GM20431 (cell line): ENCODE data around the gene PDPN.

Experiments used
- in situ Hi-C: fragments of 300-500 bp; cut with MseI, MboI; formaldehyde crosslinking; loops from one replicate; pipeline ENCODE4 v1.15.0; 2020; ENCODE audit warnings: low sequenced_read_pairs; ENCODE audit not compliant: unreplicated experiment

Gene PDPN

GRCh38 chr1:13607002-13607401 is 23.4 kb downstream of the PDPN start:
- in situ Hi-C loops = no loop called here

DNA sequence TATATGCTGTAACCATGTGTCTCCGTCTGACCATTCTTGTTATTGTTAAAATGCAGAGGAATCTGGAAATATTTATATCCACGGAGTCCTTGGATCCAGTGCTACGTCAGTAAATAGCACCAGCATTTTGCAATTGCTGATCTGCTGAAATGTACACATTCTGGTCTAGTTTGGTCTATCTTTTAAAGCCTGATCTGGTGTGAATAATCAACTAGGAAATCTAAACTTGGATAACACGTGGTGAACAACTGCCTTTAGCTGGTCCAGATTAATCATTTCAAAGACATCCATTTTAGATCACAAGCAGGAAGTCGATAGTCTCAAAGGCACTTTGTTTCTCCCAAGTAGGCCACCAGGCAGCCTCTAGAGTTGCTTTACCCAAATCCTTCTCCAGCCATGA is 32.6 kb downstream of the PDPN start:
- in situ Hi-C loops = no loop called here

DNA sequence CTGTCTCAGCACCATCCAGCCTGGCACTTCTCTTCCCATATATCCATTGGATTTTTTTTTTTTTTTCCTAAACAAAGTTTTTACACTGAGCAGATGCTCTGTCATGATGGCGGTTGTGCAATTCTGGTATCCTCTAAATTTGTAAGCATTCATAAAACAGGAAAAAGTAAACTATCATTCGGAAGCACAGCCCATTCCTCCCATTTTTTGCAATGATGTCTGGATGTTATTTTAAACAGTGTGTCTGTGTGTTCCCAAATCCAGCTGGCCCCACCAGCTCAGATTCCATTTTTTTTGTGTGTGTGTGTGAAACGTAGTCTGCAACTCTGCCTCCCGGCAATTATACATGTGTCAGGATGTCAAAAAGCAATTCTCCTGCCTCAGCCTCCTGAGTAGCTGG is 33.5 kb downstream of the PDPN start:
- in situ Hi-C loops = no loop called here

DNA sequence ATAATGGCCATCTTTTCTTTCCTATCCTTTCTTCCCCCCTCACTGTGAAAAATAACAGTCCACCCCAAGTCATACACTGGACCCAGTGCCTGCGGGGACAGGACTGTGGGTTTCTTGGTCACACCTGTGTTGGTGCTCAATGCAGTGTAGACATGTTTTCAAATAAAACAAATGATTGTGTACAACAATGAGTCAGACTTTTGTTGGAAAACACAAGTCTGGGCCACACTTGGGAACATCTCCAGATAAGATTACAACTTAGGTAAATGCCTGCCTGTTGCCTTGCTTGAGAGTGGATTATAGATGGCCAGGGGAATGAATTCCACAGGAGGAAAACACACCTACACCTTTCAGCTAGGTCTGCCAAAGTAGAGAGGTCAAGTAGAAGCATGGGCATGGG is 34.1 kb downstream of the PDPN start:
- in situ Hi-C loops = no loop called here

DNA sequence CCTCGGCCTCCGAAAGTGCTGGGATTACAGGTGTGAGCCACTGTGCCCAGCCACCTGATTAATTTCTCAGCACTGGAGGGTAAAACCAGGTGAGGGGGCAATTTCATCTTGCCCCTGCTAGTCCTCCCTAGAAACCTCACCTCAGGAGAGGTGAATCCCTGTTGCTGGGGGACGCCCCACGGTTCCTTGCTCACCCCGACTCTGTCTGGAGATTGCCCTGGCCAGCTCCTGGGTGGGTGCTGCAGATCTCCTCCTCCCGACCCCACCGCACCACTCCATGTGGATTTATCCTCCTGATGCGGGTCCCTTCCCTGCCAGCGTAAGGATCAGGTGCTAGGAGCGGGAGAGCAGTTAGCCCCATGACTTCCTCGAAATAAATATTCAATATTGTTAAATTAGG is 34.9 kb downstream of the PDPN start:
- in situ Hi-C loops = no loop called here

GRCh38 chr1:13619909-13620308 is 36.3 kb downstream of the PDPN start:
- in situ Hi-C loops = no loop called here

DNA sequence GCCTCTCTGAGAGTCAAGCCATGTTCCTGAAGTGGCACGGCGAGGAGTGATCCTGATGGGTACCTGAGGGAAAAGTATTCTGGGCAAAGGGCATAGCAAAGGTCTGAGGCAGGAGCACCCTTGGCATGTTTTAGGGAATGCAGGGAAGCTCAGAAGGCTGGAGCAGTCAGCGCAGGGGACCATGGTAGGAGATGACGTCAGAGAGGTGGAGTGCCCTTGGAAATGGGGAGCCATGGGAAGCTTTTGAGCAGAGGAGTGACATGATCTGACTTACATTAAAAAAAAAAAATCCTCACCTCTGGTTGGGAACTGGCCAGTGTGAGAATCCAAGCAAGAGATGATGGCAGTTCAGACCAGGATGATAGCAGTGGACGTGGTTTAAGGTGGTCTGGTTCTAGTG is 37.2 kb downstream of the PDPN start:
- in situ Hi-C loops = no loop called here

GRCh38 chr1:13622446-13622845 is 38.8 kb downstream of the PDPN start:
- in situ Hi-C loops = no loop called here

- in situ Hi-C loops = no loop called here
Observed at GRCh38 chr1:13623021-13623637, 39.5 kb downstream of the PDPN start.

GRCh38 chr1:13624526-13624925 is 40.9 kb downstream of the PDPN start:
- in situ Hi-C loops = no loop called here

DNA sequence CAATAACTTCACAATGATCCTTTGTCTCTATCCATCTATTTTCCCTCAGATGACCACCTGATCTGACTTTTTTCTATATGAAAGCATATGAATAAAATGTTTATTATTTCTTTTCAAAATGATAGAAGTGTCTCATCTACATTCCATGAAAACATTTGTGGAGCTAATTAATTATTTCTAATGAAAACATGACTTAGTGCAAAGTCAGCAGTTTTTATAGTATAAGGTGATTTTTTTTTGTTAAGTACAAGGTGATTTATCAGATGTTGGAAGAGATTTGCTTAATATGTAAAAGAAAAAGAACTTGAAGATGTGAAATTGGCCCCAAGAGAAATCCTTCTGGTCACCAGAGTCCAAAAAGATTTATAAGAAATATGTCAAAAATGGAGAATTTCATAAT is 43.5 kb downstream of the PDPN start:
- in situ Hi-C loops = no loop called here

DNA sequence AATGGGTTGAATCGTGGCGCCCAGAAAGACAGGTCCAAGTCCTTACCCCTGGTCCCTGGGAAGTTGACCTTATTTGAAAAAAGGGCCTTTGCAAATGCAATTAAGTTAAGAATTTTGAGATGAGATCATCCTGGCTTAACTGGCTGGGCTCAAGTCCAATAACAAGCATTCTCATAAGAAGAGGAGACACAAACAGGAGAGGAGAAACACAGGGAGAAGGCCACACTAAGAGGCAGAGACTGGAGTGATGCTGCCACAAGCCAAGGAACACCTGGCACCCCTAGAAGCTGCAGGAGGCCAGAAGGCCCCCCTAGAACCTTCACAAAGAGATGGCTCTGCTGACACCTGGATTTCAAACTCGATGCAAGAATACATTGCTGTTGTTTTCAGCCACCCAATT is 44.6 kb downstream of the PDPN start:
- in situ Hi-C loops = no loop called here

DNA sequence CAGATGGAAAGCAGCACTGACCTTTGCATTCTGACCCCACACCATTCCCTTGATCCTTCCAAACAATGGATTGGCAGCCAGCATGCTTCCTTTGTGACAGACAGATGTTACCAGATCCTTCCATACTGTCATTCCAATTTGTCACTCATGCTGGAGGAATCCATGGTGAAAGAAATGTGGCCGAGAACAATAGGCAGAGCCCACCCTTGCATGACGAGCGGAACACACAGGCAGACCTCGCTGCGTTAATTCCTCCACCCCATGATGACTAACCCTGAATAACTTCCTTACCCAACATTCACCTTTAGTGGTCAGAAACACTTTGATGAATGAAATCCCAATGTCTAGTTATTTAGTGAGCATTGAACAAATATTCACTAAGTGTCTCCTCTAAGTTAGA is 45.1 kb downstream of the PDPN start:
- in situ Hi-C loops = no loop called here

DNA sequence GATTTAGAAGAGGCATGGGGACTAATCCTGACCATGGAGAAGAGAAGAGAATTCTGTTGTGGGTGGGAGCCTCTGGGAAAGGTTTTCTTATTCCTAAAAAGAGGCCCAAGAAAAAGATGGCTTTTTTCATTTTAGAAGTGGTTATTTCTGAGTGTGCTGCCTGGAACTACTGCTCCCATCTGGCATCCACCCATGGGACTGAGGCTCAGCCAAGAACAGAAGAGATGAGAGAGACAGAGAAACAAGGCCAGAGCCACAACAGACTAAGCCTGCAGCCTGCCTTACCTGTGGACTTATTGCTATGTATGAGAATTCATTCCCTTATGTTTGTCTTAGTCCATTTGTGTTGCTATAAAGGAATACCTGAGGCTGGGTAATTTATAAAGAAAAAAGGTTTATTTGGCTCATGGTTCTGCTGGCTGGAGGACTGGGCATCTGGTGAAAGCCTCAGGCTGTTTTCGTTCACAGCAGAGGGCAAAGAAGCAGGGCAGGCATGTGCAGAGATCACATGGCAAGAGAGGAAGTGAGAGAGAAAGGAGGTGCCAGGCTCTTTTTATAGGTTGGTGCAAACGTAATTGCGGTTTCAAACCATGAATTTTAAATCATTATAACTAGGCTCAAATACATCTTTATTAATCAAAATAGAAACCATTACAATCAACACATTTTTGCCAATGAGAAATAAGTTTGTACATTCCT is 58.8 kb downstream of the PDPN start:
- in situ Hi-C loops = no loop called here

DNA sequence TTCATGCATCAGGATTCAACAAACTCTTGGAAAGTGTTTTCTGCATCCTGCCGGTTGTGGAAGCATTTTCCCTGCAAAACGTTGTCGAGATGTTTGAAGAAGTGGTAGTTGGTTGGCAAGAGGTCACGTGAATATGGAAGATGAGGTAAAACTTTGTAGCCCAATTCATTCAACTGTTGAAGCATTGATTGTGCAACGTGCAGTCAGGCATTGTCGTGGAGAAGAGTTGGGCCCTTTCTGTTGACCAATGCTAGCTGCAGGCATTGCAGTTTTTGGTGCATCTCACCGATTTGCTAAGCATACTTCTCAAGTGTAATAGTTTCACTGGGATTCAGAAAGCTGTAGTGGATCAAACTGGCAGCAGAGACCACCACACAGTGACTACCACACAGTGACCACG is 59.4 kb downstream of the PDPN start:
- in situ Hi-C loops = no loop called here

DNA sequence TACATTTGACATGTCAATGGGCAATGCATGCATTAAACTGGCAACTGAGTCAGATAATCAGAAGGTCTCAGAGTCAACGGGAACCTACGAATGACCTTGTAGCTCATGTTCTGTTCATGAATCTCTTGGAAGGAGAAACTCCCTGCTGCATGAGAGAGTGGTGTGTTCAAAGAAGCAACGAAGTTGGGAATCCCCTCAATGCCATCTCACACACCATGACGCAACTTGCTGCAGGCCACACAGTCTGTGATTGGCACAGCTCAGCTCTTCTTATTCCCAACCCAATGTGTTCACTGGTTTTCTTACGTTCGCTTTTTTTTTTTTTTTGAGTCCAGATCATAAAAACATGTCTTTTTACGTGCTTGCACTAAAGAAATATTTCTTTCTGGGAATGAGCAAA is 62.9 kb downstream of the PDPN start:
- in situ Hi-C loops = no loop called here

DNA sequence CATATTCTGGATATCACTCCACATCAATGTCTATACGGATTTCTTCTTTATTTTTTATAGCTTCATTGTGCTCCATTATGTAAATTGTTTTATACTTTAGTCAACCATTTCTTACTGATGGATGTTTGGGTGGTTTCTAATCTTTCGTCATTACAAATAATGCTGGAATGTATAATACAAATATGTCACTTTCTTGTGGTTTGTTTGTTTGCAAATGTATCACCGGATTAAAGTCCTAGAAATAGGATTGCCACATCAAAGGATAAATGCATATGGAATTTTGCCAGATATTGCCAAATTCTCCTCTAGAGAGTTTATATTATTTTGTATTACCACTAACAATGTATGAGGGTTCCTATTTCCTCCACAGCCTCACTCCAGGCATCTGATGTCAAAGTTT is 67.6 kb downstream of the PDPN start:
- in situ Hi-C loops = loop anchor here (25.0 kb wide), 1 partner anchor 311 kb away; no protein-coding TSS in a partner anchor

- in situ Hi-C loops = loop anchor here (25.0 kb wide), 1 partner anchor 310 kb away; no protein-coding TSS in a partner anchor
Observed at GRCh38 chr1:13652238-13652637, 68.6 kb downstream of the PDPN start.

GRCh38 chr1:13661539-13661938 is 77.9 kb downstream of the PDPN start:
- in situ Hi-C loops = loop anchor here (10.0 to 25.0 kb wide), 2 partner anchors 153 to 301 kb away; no protein-coding TSS in a partner anchor

DNA sequence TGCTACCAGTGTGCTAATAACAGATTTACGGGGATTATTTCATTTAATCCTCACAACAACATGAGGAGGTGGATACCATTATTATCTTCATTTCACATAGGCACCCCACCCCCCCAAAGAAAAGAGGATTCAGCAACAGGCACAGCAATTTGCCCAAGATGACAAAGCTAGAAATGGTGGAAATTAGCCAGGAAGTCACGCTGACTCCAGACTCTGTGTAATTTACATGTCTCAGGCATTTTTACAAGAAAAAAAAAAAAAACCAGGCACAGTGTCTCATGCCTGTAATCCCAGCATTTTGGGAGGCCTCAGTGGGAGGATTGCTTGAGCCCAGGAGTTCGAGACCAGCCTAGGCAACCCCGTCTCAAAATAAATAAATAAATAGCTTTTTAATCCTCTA is 78.9 kb downstream of the PDPN start:
- in situ Hi-C loops = loop anchor here (10.0 to 25.0 kb wide), 2 partner anchors 152 to 300 kb away; no protein-coding TSS in a partner anchor

DNA sequence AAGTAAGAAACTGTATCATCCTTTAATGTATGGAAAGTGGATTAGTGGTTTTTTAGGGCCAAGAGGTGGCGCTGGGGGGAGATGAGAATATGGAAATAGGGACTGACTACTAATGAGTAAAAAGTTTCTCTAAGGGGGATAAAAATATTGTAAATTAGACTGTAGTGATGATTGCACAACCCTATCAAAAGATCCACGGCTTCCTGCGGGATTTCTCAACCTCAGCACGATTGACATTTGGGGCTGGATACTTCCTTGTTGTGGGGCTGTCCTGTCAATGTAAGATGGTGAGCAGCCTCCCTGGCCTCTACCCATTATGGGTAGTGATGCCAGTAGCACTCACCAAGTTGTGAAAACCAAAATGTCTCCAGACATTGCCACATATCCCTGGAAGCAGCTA is 80.3 kb downstream of the PDPN start:
- in situ Hi-C loops = loop anchor here (10.0 to 25.0 kb wide), 2 partner anchors 151 to 298 kb away; no protein-coding TSS in a partner anchor

DNA sequence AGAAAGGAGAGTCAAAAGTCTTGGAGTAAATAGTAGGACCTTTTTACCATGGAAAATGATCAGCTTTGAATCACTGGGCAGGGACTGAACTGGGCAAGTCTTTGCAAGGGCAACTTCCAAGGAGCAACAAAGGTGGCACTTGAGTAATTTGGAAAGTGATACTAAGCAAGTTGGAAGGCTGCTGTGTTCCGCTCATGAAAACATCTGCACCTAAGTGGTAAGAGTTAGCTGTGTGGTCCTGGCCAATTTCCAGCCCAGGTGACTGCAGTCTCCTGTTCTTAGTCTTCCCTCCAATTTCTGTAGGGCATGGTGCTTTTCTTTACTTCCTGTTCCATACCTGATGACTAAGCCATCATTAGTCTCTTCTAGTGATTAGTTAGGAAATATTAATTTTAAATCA is 80.8 kb downstream of the PDPN start:
- in situ Hi-C loops = loop anchor here (10.0 to 25.0 kb wide), 2 partner anchors 150 to 298 kb away; no protein-coding TSS in a partner anchor
